Central memory CD4-positive, alpha-beta T cell (primary cell): Measurements from ENCODE around the gene DHH.
"Not testable (repeated sequence)": the region's sequence is repeated elsewhere in the genome, so short reads cannot be mapped to it uniquely, and the experiment has no call there.

Experiments
- DNase-seq: peaks from one replicate; pipeline ENCODE4 v3.0.0; 2022
- total RNA-seq, 3 experiments: gene quantifications; one replicate each; lab custom pipeline; 2026; lab: John Stamatoyannopoulos, UW

DHH gene
- total RNA-seq = 0.04 to 1.5 (median 0.33) reads per million in 3 experiments

- DNase-seq = no peak
Measured at GRCh38 chr12:49094160-49094974, at the start of gene DHH. Gene DHH (minus strand): TSS chr12:49094801. CDS start chr12:49094512, 289 bp downstream.

- no peak for DNase-seq
Measured at GRCh38 chr12:49144384-49144783, 49.8 kb upstream of the DHH start.

- DNase-seq = no peak
Measured at GRCh38 chr12:49138999-49139398, 44.4 kb upstream of the DHH start.

GRCh38 chr12:49138587-49138986 is 44.0 kb upstream of the DHH start:
- no peak for DNase-seq

GRCh38 chr12:49137476-49137875 is 42.9 kb upstream of the DHH start:
- no peak for DNase-seq

- not testable (repeated sequence) for DNase-seq
Measured at GRCh38 chr12:49136997-49137396, 42.4 kb upstream of the DHH start.

- no peak for DNase-seq
Measured at GRCh38 chr12:49133590-49133989, 39.0 kb upstream of the DHH start.

GRCh38 chr12:49133014-49133413 is 38.4 kb upstream of the DHH start:
- no peak for DNase-seq

GRCh38 chr12:49131894-49132461 is 37.4 kb upstream of the DHH start:
- DNase-seq = no peak

GRCh38 chr12:49131051-49131893 is 36.7 kb upstream of the DHH start, which contains the start of gene TUBA1B:
Gene TUBA1B (minus strand): TSS chr12:49131395. CDS start chr12:49131300, 95 bp downstream.
- peak; percentile 89 for DNase-seq

- DNase-seq = peak; percentile 94
Measured at GRCh38 chr12:49130151-49131050, 35.8 kb upstream of the DHH start.

- no peak for DNase-seq
Measured at GRCh38 chr12:49129332-49130150, 34.9 kb upstream of the DHH start.

- DNase-seq = not testable (repeated sequence)
Measured at GRCh38 chr12:49127971-49128370, 33.4 kb upstream of the DHH start.

GRCh38 chr12:49126852-49127763 is 32.5 kb upstream of the DHH start:
- DNase-seq = no peak

GRCh38 chr12:49121047-49121696 is 26.6 kb upstream of the DHH start:
- DNase-seq = no peak

- no peak for DNase-seq
Measured at GRCh38 chr12:49111206-49111605, 16.6 kb upstream of the DHH start.

- DNase-seq = peak; percentile 97
Measured at GRCh38 chr12:49110464-49111155, 16.0 kb upstream of the DHH start, which contains the start of gene LMBR1L. Gene LMBR1L (minus strand): TSS chr12:49110847. CDS start chr12:49110555, 292 bp downstream.

GRCh38 chr12:49109641-49110463 is 15.3 kb upstream of the DHH start:
- no peak for DNase-seq
